NB4 (cell line): ENCODE results near the gene CRTAC1.

Source experiments
- CTCF ChIP-seq: IDR thresholded peaks from one replicate; pipeline ENCODE4 v1.5.1; 2012; ENCODE audit warnings: low read depth, low read length
- MAX ChIP-seq: IDR thresholded peaks from 2 replicates; pipeline ENCODE4 v1.6.1; 2011; ENCODE audit warnings: low read depth, low read length
- POLR2A ChIP-seq: IDR thresholded peaks from 2 replicates; pipeline ENCODE4 v1.6.1; 2011; ENCODE audit warnings: mild to moderate bottlenecking; ENCODE audit not compliant: insufficient read length; ENCODE audit errors: extremely low read depth

DNA sequence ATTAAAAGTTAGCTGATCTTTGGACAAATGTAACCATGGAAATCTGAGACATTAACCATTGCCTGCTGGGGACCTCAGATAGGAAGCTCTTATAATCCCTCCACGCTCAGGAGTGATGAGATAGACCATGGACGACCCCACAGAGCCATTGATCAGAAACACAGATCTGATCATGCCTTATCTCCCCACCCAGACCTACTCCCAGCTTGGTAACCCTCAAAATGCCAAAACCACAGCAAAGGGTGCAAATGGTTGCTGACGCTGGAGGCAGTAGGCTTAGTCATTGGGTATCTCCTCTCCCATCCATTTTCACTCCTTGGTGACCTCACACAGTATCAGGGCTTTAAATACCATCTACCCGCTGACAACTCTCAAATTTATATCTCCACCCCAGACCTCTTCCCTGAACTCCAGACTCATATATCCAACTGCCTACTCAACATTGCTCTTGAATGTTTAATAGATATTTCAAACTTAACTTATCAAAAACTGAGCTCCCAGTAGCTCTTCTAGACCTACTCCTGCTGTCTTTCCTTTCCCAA lies 60.8 kb downstream of the CRTAC1 start:
- TF ChIP-seq CTCF: no peak
- no peak for TF ChIP-seq MAX
- TF ChIP-seq POLR2A: no peak
